Bronchial epithelial cell (primary cell): ENCODE results near the gene DMBT1. TPM values are rescaled to one million over a fixed set of nuclear protein-coding genes. Genes with fewer than 3 reads are reported as not detected.

Experiments used
- DNase-seq: peaks from one replicate; pipeline ENCODE4 v3.0.0-alpha.2; 2010; ENCODE audit warnings: low read depth
- FAIRE-seq: peaks from 2 replicates; lab custom pipeline; 2011; peaks lifted over from hg19 to GRCh38; lab: Jason Lieb, UNC
- H3K27me3 ChIP-seq: 2 replicates; pipeline ENCODE4 v1.5.1; 2011; ENCODE audit warnings: low read length; ENCODE audit not compliant: control insufficient read depth, insufficient read depth
- H3K36me3 ChIP-seq: 2 replicates; pipeline ENCODE4 v1.5.1; 2011; ENCODE audit warnings: low read length; ENCODE audit not compliant: control insufficient read depth, insufficient read depth
- H3K4me3 ChIP-seq: 2 replicates; pipeline ENCODE4 v1.5.1; 2011; ENCODE audit warnings: mild to moderate bottlenecking, low read depth, low read length, control low read depth
- total RNA-seq: library from RNA; depleted of rRNA; stranded (reverse); fragments of >200 nt; gene quantifications from 2 replicates; pipeline ENCODE4 v1.2.1, GENCODE V29; 2014
- TF ChIP-seq, protein P1 (sequence below): IDR thresholded peaks from 2 replicates; pipeline ENCODE4 v1.5.1; 2011; ENCODE audit warnings: mild to moderate bottlenecking, moderate library complexity, low read length, control low read depth, inconsistent platforms; ENCODE audit not compliant: insufficient read depth, severe bottlenecking

The DMBT1 gene
- total RNA-seq, 1 donor from 2014 or later: not detected

DNA sequence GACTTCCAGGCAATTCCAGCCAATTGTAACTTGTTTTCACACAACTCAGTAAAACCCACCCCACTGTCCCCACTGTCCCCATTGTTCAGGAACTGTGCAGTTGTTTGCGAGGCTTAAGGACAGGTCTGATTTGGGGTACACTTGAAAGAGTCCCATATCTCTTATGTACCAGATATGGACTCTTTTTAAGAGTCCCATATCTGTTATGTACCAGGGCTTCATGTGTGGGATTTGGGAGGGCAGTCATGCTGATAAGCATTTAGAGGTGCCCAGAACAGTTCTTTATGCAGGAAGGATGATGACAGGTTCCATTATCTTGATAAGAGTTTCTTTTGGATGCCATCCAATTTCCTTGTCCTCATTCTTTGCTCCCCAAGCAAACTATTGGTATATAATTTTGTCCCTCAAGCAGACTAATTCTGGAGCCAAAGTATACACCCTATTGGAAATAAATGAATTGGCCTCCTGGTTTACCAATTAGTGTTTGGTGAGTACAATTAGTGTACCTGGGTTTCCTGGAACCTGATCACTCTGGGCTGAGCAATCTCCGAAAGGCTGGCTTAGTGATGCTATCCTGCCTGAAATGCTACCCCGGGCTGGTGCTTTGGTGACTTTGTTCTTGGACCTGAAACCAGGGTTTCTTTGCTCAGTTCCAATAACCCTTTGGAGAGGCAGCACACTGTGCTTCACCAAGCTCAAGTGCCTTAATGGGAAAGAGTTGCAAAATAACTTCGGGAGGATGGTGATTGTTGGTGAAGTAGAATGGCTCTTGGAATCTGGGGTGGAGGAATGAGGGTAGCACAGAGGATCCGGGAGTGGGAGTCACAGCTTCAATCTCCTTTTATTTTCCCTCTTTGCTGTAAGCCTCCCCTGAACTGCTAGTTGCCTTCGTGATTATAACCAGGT, 6.2 kb upstream of the DMBT1 start:
- FAIRE-seq: peak; percentile 91

DNA sequence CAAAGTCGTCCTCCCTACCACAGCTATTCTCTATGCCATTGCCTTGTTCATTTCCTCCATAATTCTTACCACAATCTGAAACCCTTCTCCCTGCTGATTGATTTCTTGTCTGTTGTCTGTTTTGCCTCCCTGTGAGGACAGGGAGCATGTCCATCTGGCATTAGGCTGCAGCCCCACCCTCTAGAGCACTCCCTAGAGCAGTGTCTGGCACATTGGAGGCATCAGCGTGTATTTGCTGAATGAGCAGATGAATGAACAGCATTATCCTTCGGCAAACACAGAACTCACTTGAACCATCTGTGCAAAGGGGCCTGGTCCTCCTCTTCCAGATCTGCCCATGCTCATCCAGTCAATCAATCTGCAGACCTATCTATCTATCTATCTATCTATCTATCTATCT, 5.1 kb upstream of the DMBT1 start:
- peaks cover 2% of the 10 kb centered on the region for H3K27me3 ChIP-seq
- DNase-seq (no peak), FAIRE-seq (no peak)
- no peak overlapping the region for H3K4me3 ChIP-seq
- no peaks in the 10 kb centered on the region for H3K36me3 ChIP-seq
- TF ChIP-seq, protein P1, sequence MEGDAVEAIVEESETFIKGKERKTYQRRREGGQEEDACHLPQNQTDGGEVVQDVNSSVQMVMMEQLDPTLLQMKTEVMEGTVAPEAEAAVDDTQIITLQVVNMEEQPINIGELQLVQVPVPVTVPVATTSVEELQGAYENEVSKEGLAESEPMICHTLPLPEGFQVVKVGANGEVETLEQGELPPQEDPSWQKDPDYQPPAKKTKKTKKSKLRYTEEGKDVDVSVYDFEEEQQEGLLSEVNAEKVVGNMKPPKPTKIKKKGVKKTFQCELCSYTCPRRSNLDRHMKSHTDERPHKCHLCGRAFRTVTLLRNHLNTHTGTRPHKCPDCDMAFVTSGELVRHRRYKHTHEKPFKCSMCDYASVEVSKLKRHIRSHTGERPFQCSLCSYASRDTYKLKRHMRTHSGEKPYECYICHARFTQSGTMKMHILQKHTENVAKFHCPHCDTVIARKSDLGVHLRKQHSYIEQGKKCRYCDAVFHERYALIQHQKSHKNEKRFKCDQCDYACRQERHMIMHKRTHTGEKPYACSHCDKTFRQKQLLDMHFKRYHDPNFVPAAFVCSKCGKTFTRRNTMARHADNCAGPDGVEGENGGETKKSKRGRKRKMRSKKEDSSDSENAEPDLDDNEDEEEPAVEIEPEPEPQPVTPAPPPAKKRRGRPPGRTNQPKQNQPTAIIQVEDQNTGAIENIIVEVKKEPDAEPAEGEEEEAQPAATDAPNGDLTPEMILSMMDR: no peak

More for the DNA sequence above, 6.2 kb upstream of the DMBT1 start:
- H3K36me3 ChIP-seq: no peaks in the 10 kb centered on the region
- H3K4me3 ChIP-seq: no peak overlapping the region
- peaks cover 2% of the 10 kb centered on the region for H3K27me3 ChIP-seq
- TF ChIP-seq, protein P1: no peak
- DNase-seq: no peak

DNA sequence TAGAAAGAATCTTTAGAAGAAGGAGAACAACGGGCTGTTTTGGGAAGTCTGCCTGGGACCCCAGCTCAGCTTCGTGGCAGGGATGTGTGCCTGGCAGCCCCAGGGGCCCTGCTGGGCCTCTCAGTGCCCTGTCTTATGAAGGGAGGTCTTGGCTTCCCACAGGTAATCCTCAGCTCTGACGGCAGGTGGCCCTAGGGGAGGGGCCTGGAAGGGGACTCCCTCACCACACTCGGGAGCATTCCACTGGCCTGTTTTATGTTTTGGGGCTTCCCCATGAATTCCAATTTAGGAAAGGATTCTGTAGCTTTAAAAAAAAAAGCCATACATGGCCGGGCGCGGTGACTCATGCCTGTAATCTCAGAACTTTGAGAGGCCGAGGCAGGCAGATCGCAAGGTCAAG, 3.0 kb upstream of the DMBT1 start:
- DNase-seq (no peak), FAIRE-seq (no peak)
- H3K27me3 ChIP-seq: peaks cover 5% of the 10 kb centered on the region
- H3K4me3 ChIP-seq: no peak overlapping the region
- no peaks in the 10 kb centered on the region for H3K36me3 ChIP-seq
- TF ChIP-seq, protein P1: peak; percentile 8

DNA sequence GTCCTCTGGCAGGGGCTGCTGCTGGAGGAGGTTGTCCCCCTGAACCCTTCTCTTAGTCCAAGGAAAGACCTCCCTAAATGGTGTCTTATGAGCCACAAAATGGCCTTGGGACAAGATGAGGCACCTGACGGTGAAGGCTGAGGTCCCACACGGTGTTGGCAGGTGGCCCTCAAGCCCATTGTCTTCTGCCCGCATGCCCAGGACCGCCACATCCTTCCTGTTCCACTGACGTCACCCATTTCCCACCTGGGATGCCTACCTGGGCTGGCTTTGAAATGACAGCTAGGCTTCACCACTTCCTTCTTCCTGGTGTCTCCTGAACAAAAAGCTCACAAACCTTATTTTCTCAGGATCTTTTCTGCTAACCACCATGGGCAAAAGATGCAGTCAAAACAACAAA, 2.1 kb upstream of the DMBT1 start:
- Histone ChIP-seq H3K27me3 (peaks cover 10% of the 10 kb centered on the region), H3K36me3 (no peaks in the 10 kb centered on the region), H3K4me3 (no peak overlapping the region)
- TF ChIP-seq, protein P1: no peak
- DNase-seq (no peak), FAIRE-seq (no peak)

DNA sequence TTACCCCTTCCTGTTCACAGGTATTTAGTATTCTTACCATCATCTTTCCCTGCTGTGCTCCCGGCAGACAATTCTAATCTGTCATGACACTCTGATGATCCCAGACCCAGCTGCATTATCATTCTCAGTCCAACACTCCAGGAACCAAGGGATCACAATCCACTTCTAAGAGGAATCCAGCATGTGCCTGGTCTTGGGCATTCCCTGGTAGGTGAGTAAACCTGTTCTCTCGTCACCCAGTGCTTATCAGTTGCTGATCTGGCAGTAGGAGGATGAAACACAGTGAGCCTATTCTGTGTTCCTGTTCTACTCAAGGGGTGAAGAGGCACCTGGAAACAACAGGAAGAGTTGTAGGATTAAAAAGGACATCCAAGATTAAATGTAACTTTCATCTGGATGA, 1.3 kb upstream of the DMBT1 start:
- TF ChIP-seq, protein P1: no peak
- FAIRE-seq: no peak
- Histone ChIP-seq H3K4me3 (no peak overlapping the region), H3K36me3 (no peaks in the 10 kb centered on the region), H3K27me3 (peaks cover 10% of the 10 kb centered on the region)
- DNase-seq: peak; percentile 62

DNA sequence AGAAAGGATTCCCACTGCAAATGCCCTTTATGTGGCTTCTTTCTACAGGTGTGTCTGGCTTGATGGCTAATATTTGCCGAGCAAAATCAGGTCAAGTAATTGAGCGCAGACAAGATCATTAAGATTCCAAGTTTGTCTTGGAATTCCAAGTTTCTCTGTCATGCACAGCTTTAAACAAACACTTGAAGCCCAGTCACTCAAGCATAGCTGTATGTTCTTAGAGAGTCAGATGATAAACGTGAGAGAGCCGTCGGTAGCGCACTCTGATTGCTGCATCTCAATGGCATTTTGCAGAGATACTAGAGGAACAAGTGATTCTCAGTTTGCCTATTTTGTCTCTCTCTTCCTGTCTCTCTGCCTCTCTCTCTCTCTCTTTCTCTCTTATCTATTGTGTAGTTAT, 658 bp downstream of the DMBT1 start:
- TF ChIP-seq, protein P1: no peak
- DNase-seq: peak; percentile 54
- Histone ChIP-seq H3K27me3 (peaks cover 9% of the 10 kb centered on the region), H3K4me3 (no peak overlapping the region), H3K36me3 (no peaks in the 10 kb centered on the region)
- FAIRE-seq: no peak
